CD4-positive, alpha-beta T cell treated with Interleukin-17A for 1 hour (primary cell): ENCODE measurements around the gene TEX50.
"Not testable (repeated sequence)": the region's sequence is repeated elsewhere in the genome, so short reads cannot be mapped to it uniquely, and the experiment has no call there.

ENCODE experiments used
- DNase-seq: peaks from one replicate; pipeline ENCODE4 v3.0.0-alpha.2; 2020

The TEX50 gene

GRCh38 chr1:173635116-173635515, at the start of gene TEX50:
Gene TEX50 (plus strand): TSS chr1:173635338. CDS start chr1:173635522, 184 bp downstream.
- DNase-seq = no peak

GRCh38 chr1:173590557-173590956, 44.6 kb upstream of the TEX50 start:
- DNase-seq = no peak

- not testable (repeated sequence) for DNase-seq
Measured at GRCh38 chr1:173591138-173591537, 44.0 kb upstream of the TEX50 start.

- DNase-seq = no peak
Measured at GRCh38 chr1:173596097-173596825, 38.9 kb upstream of the TEX50 start.

- DNase-seq = no peak
Measured at GRCh38 chr1:173601588-173601987, 33.5 kb upstream of the TEX50 start.

GRCh38 chr1:173603056-173603591, 32.0 kb upstream of the TEX50 start, which contains the start of gene SLC9C2:
Gene SLC9C2 (minus strand): TSS chr1:173603072. CDS start chr1:173601776, 1,296 bp downstream.
- DNase-seq = no peak

GRCh38 chr1:173608503-173609216, 26.5 kb upstream of the TEX50 start:
- DNase-seq = no peak

- not testable (repeated sequence) for DNase-seq
Measured at GRCh38 chr1:173613086-173613485, 22.1 kb upstream of the TEX50 start.

GRCh38 chr1:173616859-173617258, 18.3 kb upstream of the TEX50 start:
- no peak for DNase-seq

GRCh38 chr1:173627269-173627668, 7.9 kb upstream of the TEX50 start:
- no peak for DNase-seq

- peak; percentile 15 for DNase-seq
Measured at GRCh38 chr1:173628888-173629287, 6.2 kb upstream of the TEX50 start.

GRCh38 chr1:173637236-173638042, 2.3 kb downstream of the TEX50 start:
- not testable (repeated sequence) for DNase-seq

- no peak for DNase-seq
Measured at GRCh38 chr1:173638043-173639021, 3.2 kb downstream of the TEX50 start.

GRCh38 chr1:173639102-173639501, 4.0 kb downstream of the TEX50 start:
- DNase-seq = no peak

GRCh38 chr1:173642450-173643139, 7.5 kb downstream of the TEX50 start:
- DNase-seq = not testable (repeated sequence)

- DNase-seq = no peak
Measured at GRCh38 chr1:173646656-173647055, 11.5 kb downstream of the TEX50 start.

GRCh38 chr1:173648880-173649605, 13.9 kb downstream of the TEX50 start:
- DNase-seq = no peak

- no peak for DNase-seq
Measured at GRCh38 chr1:173660306-173660705, 25.2 kb downstream of the TEX50 start.

GRCh38 chr1:173661271-173661670, 26.1 kb downstream of the TEX50 start:
- DNase-seq = no peak

GRCh38 chr1:173661763-173662162, 26.6 kb downstream of the TEX50 start:
- DNase-seq = no peak
